ENCODE data around the gene IFT43. TPM values are rescaled to one million over a fixed set of nuclear protein-coding genes. Genes with fewer than 3 reads are reported as not detected.

The IFT43 gene
- total and polyA plus RNA-seq, 4 donors = 20.9 to 49.2 (median 44.7) TPM

GRCh38 chr14:76109087-76109880 lies 123.7 kb downstream of the IFT43 start:
- H3K4me3 ChIP-seq (ENCODE audit: low read depth, low read length) = no peak overlapping the region

GRCh38 chr14:76112889-76113624 lies 127.5 kb downstream of the IFT43 start:
- Histone ChIP-seq H3K9me3 (ENCODE audit: control insufficient read depth, insufficient read depth, low read length) (no peaks in the 10 kb centered on the region), H3K4me1 (ENCODE audit: control insufficient read depth, insufficient read depth, low read length) (peaks cover 15% of the 10 kb centered on the region), H3K27me3 (ENCODE audit: control insufficient read depth, insufficient read depth, low read length) (peaks cover 4% of the 10 kb centered on the region), H3K27ac (ENCODE audit: low read depth, low read length) (no peak overlapping the region), H3K4me3 (ENCODE audit: low read depth, low read length) (no peak overlapping the region), H3K36me3 (ENCODE audit: control insufficient read depth, insufficient read depth, low read length) (no peaks in the 10 kb centered on the region)
- 62% methylated on average over 21 of the region's 22 CpGs for WGBS (ENCODE audit: insufficient coverage)
- peak in 1 of 6 donors; percentile 44 for DNase-seq (ENCODE audit: low read depth in 4 of 6, low spot score in 6 of 6)

More at GRCh38 chr14:76109087-76109880, 123.7 kb downstream of the IFT43 start:
- 85% methylated on average over 13 of the region's 14 CpGs for WGBS (ENCODE audit: insufficient coverage)
- Histone ChIP-seq H3K27me3 (ENCODE audit: control insufficient read depth, insufficient read depth, low read length) (no peaks in the 10 kb centered on the region), H3K9me3 (ENCODE audit: control insufficient read depth, insufficient read depth, low read length) (no peaks in the 10 kb centered on the region), H3K27ac (ENCODE audit: low read depth, low read length) (no peak overlapping the region), H3K4me1 (ENCODE audit: control insufficient read depth, insufficient read depth, low read length) (peaks cover 6% of the 10 kb centered on the region), H3K36me3 (ENCODE audit: control insufficient read depth, insufficient read depth, low read length) (no peaks in the 10 kb centered on the region)
- DNase-seq (ENCODE audit: low read depth in 4 of 6, low spot score in 6 of 6) = no peak

DNA sequence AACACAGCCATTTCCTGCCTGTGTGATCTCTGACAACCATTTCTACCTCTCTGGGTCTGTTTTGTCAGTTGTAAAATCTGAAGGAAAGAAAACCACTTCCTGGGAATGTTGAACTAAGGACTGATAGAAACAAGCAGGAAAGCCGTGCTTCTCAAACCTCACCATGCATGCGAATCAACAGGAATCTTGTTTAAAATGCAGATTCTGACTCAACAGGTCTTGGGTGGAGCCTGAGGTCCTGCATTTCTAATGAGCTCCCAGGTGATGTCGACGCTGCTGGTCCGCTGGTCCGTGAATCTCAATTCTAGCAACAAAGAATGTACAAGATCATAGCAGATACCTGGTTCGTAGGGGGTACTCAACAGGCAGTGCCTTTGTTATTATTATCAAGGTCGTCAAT lies 128.1 kb downstream of the IFT43 start:
- no peaks in the 10 kb centered on the region for H3K36me3 ChIP-seq (ENCODE audit: control insufficient read depth, insufficient read depth, low read length)
- H3K27ac ChIP-seq (ENCODE audit: low read depth, low read length) = no peak overlapping the region
- peaks cover 19% of the 10 kb centered on the region for H3K4me1 ChIP-seq (ENCODE audit: control insufficient read depth, insufficient read depth, low read length)
- H3K4me3 ChIP-seq (ENCODE audit: low read depth, low read length) = no peak overlapping the region
- WGBS (ENCODE audit: insufficient coverage) = 62% methylated on average over 8 of the region's 8 CpGs
- peaks cover 4% of the 10 kb centered on the region for H3K27me3 ChIP-seq (ENCODE audit: control insufficient read depth, insufficient read depth, low read length)
- no peak for DNase-seq (ENCODE audit: low read depth in 4 of 6, low spot score in 6 of 6)
- H3K9me3 ChIP-seq (ENCODE audit: control insufficient read depth, insufficient read depth, low read length) = no peaks in the 10 kb centered on the region

- WGBS (ENCODE audit: insufficient coverage) = no CpG with 5 or more reads among the region's 2 CpGs
- no peak overlapping the region for H3K4me3 ChIP-seq (ENCODE audit: low read depth, low read length)
- no peaks in the 10 kb centered on the region for H3K36me3 ChIP-seq (ENCODE audit: control insufficient read depth, insufficient read depth, low read length)
- DNase-seq (ENCODE audit: low read depth in 4 of 6, low spot score in 6 of 6) = no peak
- H3K4me1 ChIP-seq (ENCODE audit: control insufficient read depth, insufficient read depth, low read length) = peaks cover 19% of the 10 kb centered on the region
- H3K27ac ChIP-seq (ENCODE audit: low read depth, low read length) = no peak overlapping the region
- H3K9me3 ChIP-seq (ENCODE audit: control insufficient read depth, insufficient read depth, low read length) = no peaks in the 10 kb centered on the region
- peaks cover 4% of the 10 kb centered on the region for H3K27me3 ChIP-seq (ENCODE audit: control insufficient read depth, insufficient read depth, low read length)
Observed at GRCh38 chr14:76115010-76115422, 129.5 kb downstream of the IFT43 start.

- peak in 2 of 6 donors; percentile 51 to 86 for DNase-seq (ENCODE audit: low read depth in 4 of 6, low spot score in 6 of 6)
- no peak overlapping the region for H3K27ac ChIP-seq (ENCODE audit: low read depth, low read length)
- peaks cover 4% of the 10 kb centered on the region for H3K27me3 ChIP-seq (ENCODE audit: control insufficient read depth, insufficient read depth, low read length)
- WGBS (ENCODE audit: insufficient coverage) = 42% methylated on average over 8 of the region's 16 CpGs
- H3K36me3 ChIP-seq (ENCODE audit: control insufficient read depth, insufficient read depth, low read length) = no peaks in the 10 kb centered on the region
- H3K4me1 ChIP-seq (ENCODE audit: control insufficient read depth, insufficient read depth, low read length) = peaks cover 18% of the 10 kb centered on the region
- no peaks in the 10 kb centered on the region for H3K9me3 ChIP-seq (ENCODE audit: control insufficient read depth, insufficient read depth, low read length)
- no peak overlapping the region for H3K4me3 ChIP-seq (ENCODE audit: low read depth, low read length)
Observed at GRCh38 chr14:76117789-76118484, 132.4 kb downstream of the IFT43 start.

DNA sequence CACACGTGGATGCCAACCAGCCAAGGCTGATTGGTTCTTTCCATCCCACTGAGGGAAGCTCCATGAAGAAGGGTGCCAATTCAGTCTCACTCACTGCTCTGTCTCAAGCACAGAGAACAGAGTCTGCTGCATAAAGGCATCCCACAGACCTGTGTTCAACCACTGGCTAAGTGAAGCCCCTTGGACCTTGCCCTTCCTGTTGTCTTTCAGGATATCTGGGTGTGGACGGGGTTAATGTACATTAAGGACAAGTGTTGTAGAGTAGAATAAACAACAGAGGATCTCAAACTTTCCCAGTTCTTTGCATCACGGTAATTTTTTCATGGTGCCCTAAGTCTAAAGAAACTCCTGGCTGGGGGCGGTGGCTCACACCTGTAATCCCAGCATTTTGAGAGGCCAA lies 133.0 kb downstream of the IFT43 start:
- 95% methylated on average over 3 of the region's 4 CpGs for WGBS (ENCODE audit: insufficient coverage)
- Histone ChIP-seq H3K27ac (ENCODE audit: low read depth, low read length) (no peak overlapping the region), H3K4me1 (ENCODE audit: control insufficient read depth, insufficient read depth, low read length) (peaks cover 13% of the 10 kb centered on the region), H3K4me3 (ENCODE audit: low read depth, low read length) (no peak overlapping the region), H3K9me3 (ENCODE audit: control insufficient read depth, insufficient read depth, low read length) (no peaks in the 10 kb centered on the region), H3K36me3 (ENCODE audit: control insufficient read depth, insufficient read depth, low read length) (no peaks in the 10 kb centered on the region), H3K27me3 (ENCODE audit: control insufficient read depth, insufficient read depth, low read length) (peaks cover 4% of the 10 kb centered on the region)
- no peak for DNase-seq (ENCODE audit: low read depth in 4 of 6, low spot score in 6 of 6)

- H3K27ac ChIP-seq (ENCODE audit: low read depth, low read length) = no peak overlapping the region
- H3K4me3 ChIP-seq (ENCODE audit: low read depth, low read length) = no peak overlapping the region
- peaks cover 13% of the 10 kb centered on the region for H3K4me1 ChIP-seq (ENCODE audit: control insufficient read depth, insufficient read depth, low read length)
- 88% methylated on average over 2 of the region's 4 CpGs for WGBS (ENCODE audit: insufficient coverage)
- no peaks in the 10 kb centered on the region for H3K27me3 ChIP-seq (ENCODE audit: control insufficient read depth, insufficient read depth, low read length)
- H3K36me3 ChIP-seq (ENCODE audit: control insufficient read depth, insufficient read depth, low read length) = no peaks in the 10 kb centered on the region
- no peak for DNase-seq (ENCODE audit: low read depth in 4 of 6, low spot score in 6 of 6)
- no peaks in the 10 kb centered on the region for H3K9me3 ChIP-seq (ENCODE audit: control insufficient read depth, insufficient read depth, low read length)
Observed at GRCh38 chr14:76121089-76121748, 135.7 kb downstream of the IFT43 start.

GRCh38 chr14:76123426-76124225 lies 138.1 kb downstream of the IFT43 start:
- WGBS (ENCODE audit: insufficient coverage) = 62% methylated on average over 10 of the region's 10 CpGs
- no peaks in the 10 kb centered on the region for H3K36me3 ChIP-seq (ENCODE audit: control insufficient read depth, insufficient read depth, low read length)
- no peak for DNase-seq (ENCODE audit: low read depth in 4 of 6, low spot score in 6 of 6)
- no peaks in the 10 kb centered on the region for H3K27me3 ChIP-seq (ENCODE audit: control insufficient read depth, insufficient read depth, low read length)
- no peak overlapping the region for H3K4me3 ChIP-seq (ENCODE audit: low read depth, low read length)
- H3K27ac ChIP-seq (ENCODE audit: low read depth, low read length) = no peak overlapping the region
- H3K9me3 ChIP-seq (ENCODE audit: control insufficient read depth, insufficient read depth, low read length) = no peaks in the 10 kb centered on the region
- H3K4me1 ChIP-seq (ENCODE audit: control insufficient read depth, insufficient read depth, low read length) = no peaks in the 10 kb centered on the region
